ENCODE results near the gene LGALS4.

GRCh38 chr19:38840583-38840968 is 27.8 kb upstream of the LGALS4 start:
- TF ChIP-seq POLR2AphosphoS5 (IDR thresholded peaks at IDR 0.05) (peak; percentile 19 to 60 (median 38)), POLR2A (IDR thresholded peaks at IDR 0.05) (no peak)
- TF ChIP-seq, protein P1, sequence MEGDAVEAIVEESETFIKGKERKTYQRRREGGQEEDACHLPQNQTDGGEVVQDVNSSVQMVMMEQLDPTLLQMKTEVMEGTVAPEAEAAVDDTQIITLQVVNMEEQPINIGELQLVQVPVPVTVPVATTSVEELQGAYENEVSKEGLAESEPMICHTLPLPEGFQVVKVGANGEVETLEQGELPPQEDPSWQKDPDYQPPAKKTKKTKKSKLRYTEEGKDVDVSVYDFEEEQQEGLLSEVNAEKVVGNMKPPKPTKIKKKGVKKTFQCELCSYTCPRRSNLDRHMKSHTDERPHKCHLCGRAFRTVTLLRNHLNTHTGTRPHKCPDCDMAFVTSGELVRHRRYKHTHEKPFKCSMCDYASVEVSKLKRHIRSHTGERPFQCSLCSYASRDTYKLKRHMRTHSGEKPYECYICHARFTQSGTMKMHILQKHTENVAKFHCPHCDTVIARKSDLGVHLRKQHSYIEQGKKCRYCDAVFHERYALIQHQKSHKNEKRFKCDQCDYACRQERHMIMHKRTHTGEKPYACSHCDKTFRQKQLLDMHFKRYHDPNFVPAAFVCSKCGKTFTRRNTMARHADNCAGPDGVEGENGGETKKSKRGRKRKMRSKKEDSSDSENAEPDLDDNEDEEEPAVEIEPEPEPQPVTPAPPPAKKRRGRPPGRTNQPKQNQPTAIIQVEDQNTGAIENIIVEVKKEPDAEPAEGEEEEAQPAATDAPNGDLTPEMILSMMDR (IDR thresholded peaks at IDR 0.05 in 8 of 11, conservative IDR thresholded peaks at IDR 0.05 in 3 of 11) = no peak

Data from spleen (tissue), 7 donors.